GM12891 (cell line): Measurements from ENCODE around the gene PKNOX2.
A peak's percentile ranks its signal among the peaks of the same experiment; 100 is the strongest.

ENCODE experiments used
- DNase-seq: peaks from one replicate; pipeline ENCODE4 v3.0.0; 2011; ENCODE audit warnings: low spot score; ENCODE audit not compliant: insufficient read length
- FAIRE-seq: peaks from 2 replicates; lab custom pipeline; 2011; peaks lifted over from hg19 to GRCh38; lab: Jason Lieb, UNC
- PAX5 ChIP-seq: IDR thresholded peaks from 2 replicates; pipeline ENCODE4 v1.6.1; 2011; ENCODE audit warnings: low read length, moderate library complexity, mild to moderate bottlenecking; ENCODE audit not compliant: insufficient read depth, severe bottlenecking
- POLR2A ChIP-seq: IDR thresholded peaks from 2 replicates; pipeline ENCODE4 v1.6.1; 2011; ENCODE audit warnings: low read depth, low read length, control low read depth
- POLR2AphosphoS5 ChIP-seq: IDR thresholded peaks from 2 replicates; pipeline ENCODE4 v1.6.1; 2011; ENCODE audit warnings: low read depth, low read length, control low read depth
- POU2F2 ChIP-seq: IDR thresholded peaks from 2 replicates; pipeline ENCODE4 v1.6.1; 2011; ENCODE audit warnings: low read depth, mild to moderate bottlenecking, control low read depth, low read length, moderate library complexity
- SPI1 ChIP-seq: IDR thresholded peaks from 2 replicates; pipeline ENCODE4 v1.6.1; 2011; ENCODE audit warnings: low read depth, low read length, control low read depth
- TAF1 ChIP-seq: IDR thresholded peaks from 2 replicates; pipeline ENCODE4 v1.6.1; 2011; ENCODE audit warnings: low read depth, low read length, control low read depth

PKNOX2 gene

GRCh38 chr11:125163431-125164063 lies 1.0 kb upstream of the PKNOX2 start:
- no peak for FAIRE-seq
- TF ChIP-seq SPI1 (no peak), POLR2A (no peak), POU2F2 (no peak), TAF1 (no peak), PAX5 (no peak), POLR2AphosphoS5 (no peak)
- no peak for DNase-seq

- no peak for FAIRE-seq
- no peak for TF ChIP-seq POLR2A
- TF ChIP-seq POLR2AphosphoS5, result no peak
- TF ChIP-seq TAF1, result no peak
- no peak for TF ChIP-seq SPI1
- TF ChIP-seq POU2F2, result no peak
- TF ChIP-seq PAX5, result no peak
- DNase-seq, result no peak
These were observed 495 bp upstream of the PKNOX2 start for GRCh38 chr11:125164091-125164421.

DNA sequence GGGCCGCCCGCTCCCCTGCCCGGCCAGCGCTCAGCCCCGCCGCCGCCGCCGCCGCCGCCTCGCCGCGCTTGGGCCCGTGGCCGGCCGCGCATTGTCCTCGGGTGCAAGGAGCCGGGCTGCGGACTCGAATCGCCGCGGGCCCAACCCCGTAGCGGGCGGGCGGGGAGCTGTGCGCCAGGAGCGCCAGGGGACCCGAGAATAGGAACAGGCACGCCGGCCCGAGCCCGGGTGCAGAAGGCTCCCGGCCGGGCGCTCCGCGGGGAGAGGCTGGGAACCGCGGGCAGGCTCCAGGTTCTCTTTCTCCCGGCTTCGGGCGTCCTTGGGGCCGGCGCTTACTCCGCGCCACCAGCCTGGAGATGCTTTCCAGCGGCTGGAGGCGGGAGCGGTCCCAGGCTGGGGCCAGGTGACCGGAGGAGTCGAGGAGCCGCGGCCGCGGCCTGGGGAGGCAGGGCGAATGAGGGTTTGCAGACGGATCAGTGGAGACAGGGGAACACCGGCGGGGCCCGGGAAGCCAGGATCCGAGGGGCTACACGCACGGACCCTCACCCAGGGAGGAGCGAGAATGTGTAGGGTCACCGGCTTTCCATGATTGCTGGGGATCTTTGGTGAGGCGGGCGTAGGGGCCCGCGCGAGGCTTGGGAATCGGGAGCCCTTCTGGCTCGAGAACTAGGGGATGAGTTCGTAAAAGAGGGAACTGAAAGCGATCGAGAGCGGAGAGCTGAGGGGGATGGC lies 726 bp downstream of the PKNOX2 start:
- peak; percentile 43 for DNase-seq
- TF ChIP-seq SPI1, result peak; percentile 83
- TF ChIP-seq POLR2A, result no peak
- no peak for FAIRE-seq

DNA sequence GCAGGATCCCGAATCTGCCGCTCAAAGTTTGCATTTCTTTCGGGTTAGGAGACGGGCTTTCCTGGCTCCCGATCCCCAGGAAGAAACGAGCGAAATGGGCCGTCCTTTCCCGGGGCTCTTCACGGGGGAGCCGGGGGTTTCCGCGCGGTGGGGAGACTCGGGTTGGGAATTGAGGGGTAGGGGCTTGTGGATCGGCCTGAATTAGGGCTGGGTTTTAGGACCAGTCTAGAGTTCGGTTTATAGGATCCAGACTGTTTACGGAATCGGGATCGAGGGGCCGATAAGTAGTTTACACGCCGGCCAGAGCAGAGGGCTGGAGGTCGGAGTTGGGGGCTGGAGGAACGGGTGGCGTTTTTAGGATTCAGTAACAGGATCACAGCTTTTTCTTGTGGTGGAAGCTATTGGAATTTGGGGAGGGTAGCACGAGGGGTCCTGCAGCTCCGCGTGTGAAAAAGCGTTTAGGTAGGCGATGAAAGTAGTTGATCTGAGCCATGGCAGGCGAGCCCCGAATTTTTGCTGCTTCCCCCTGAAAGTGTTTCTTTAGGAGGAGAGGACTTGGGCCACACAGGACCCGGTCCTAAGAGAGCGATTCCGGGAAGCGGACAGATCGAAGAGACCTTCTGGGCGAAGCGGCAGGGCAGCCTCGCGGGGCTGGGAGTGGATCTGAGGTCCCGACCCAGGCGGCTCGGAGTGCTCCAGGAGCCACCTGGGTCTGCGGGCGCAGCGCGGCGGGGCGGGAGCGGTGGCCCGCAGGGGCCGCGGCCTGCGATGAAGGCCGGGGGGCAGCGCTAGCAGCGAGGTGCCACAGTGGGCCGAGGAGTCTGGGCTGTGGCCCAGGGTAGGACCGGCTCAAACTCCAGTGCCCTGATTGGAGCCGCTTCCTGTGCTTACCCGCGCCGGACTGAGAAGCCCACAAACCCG lies 1.6 kb downstream of the PKNOX2 start:
- DNase-seq (peak; percentile 29), FAIRE-seq (no peak)
- no peak for TF ChIP-seq POLR2A

GRCh38 chr11:125166764-125167291 lies 2.3 kb downstream of the PKNOX2 start:
- TF ChIP-seq TAF1 (no peak), SPI1 (no peak), POLR2A (no peak), POU2F2 (no peak), POLR2AphosphoS5 (no peak), PAX5 (no peak)
- DNase-seq, result no peak
- no peak for FAIRE-seq

GRCh38 chr11:125167292-125167953 lies 2.9 kb downstream of the PKNOX2 start:
- DNase-seq (no peak), FAIRE-seq (no peak)
- TF ChIP-seq POLR2A (no peak), PAX5 (no peak), POU2F2 (no peak), SPI1 (no peak), POLR2AphosphoS5 (no peak)

DNA sequence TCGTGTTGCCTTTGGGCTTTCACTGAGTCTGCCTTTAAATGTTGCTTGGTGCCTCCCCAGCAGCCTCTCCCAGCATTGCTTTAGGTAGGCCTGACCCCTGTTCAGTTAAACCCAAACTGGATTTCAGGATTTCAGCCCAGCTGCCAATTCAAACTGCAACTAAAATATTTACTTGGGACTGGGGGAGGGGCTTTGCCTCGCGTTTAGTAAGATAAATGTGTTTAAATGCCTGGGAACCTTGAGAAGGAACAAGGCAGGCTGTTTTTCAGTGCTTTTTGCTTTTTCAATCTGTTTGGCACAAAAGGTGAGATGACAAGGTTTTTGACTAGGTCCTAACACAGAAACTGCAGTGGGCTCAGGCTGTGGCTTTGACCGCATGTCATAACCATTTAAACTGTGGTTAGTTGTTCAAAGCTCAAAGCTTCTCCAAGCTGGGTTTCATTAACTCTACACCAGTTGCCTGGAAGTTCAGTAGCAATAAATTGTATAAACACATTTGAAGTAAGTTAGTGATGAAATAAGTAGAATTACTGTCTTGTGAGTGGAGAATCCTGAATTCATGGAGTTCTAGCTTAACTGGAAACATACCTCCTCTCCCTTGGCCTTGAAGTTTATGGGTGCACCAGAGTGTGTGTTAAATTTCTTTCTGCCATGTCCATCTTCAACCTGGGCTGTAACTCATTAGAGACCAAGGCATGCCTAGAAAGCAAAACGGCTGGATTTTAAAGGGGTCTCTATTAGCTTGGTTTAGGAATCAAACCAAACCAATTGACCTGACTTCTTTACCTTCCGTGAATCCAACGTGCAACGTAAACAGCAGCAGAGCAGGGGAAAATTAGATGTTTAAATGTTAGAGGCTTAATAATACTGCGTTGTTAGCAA lies 3.6 kb downstream of the PKNOX2 start:
- TF ChIP-seq PAX5 (no peak), SPI1 (no peak), POU2F2 (no peak), POLR2A (no peak), POLR2AphosphoS5 (no peak), TAF1 (no peak)
- FAIRE-seq (no peak), DNase-seq (no peak)

DNA sequence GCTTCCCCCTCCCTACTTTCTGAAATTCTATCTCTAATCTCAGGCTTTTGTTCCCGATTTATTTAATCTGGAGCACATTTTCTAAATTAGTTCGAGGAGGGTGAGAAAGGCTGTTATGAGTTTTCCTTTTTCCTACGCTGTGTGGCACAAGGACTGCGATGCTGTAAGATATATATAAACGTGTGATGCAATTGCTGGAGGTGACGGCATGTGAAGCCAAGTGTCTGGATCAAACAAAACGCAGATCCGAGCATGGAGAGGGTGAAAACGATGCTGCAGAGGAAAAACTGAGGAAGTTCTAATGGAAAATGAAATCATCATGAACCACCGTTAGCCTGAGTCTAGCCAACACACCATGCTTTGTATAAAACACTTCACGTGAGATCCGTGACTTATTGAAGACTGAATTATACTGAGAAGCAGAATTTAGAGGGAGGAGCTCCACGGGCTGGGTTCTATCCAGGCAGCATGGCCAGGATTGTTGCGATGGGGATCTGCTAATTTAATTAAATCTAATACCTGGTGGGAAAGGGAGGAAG lies 4.4 kb downstream of the PKNOX2 start:
- TF ChIP-seq TAF1 (no peak), SPI1 (no peak), PAX5 (no peak), POLR2AphosphoS5 (no peak), POLR2A (no peak), POU2F2 (no peak)
- no peak for DNase-seq
- FAIRE-seq, result no peak
